ENCODE results near the gene DGKD.

The DGKD gene

GRCh38 chr2:233462202-233462785 lies 108.0 kb downstream of the DGKD start:
- no peaks in the 10 kb centered on the region for H4K20me1 ChIP-seq (ENCODE audit: low read depth, low read length)
- H3K79me2 ChIP-seq (ENCODE audit: insufficient read depth, low read length) = no peaks in the 10 kb centered on the region
- H3K27me3 ChIP-seq (ENCODE audit: low read length) = no peaks in the 10 kb centered on the region
- H3K36me3 ChIP-seq (ENCODE audit: low read length) = no peaks in the 10 kb centered on the region
- no peaks in the 10 kb centered on the region for H3K9me3 ChIP-seq (ENCODE audit: insufficient read depth, low read length)
- no peaks in the 10 kb centered on the region for H3K9me2 ChIP-seq (replicated peaks; ENCODE audit: insufficient read depth, low read length)
- H3K27ac ChIP-seq (ENCODE audit: low read depth, low read length) = no peak overlapping the region
- H3F3A ChIP-seq (ENCODE audit: insufficient read depth) = no peaks in the 10 kb centered on the region; the same call in 1 of the 2 replicates
- no peak overlapping the region for H3K4me2 ChIP-seq (ENCODE audit: low read depth, low read length, poor library complexity, severe bottlenecking)
- no peak for TF ChIP-seq CTCF (IDR thresholded peaks at IDR 0.05; ENCODE audit: insufficient read depth, low read length, poor library complexity, severe bottlenecking)
- no peak for TF ChIP-seq EZH2phosphoT487 (conservative IDR thresholded peaks at IDR 0.05; ENCODE audit: low read length)
- no peak overlapping the region for H2AFZ ChIP-seq (ENCODE audit: low read depth, low read length, severe bottlenecking)
- no peak overlapping the region for H3K9ac ChIP-seq (ENCODE audit: low read length)
- no peak overlapping the region for H3K4me3 ChIP-seq (ENCODE audit: insufficient read depth, low read length, poor library complexity, severe bottlenecking)

GRCh38 chr2:233462826-233463470 lies 108.7 kb downstream of the DGKD start:
- H3F3A ChIP-seq (ENCODE audit: insufficient read depth) = no peaks in the 10 kb centered on the region; the same call in 1 of the 2 replicates
- H3K27ac ChIP-seq (ENCODE audit: low read depth, low read length) = no peak overlapping the region
- no peaks in the 10 kb centered on the region for H4K20me1 ChIP-seq (ENCODE audit: low read depth, low read length)
- no peaks in the 10 kb centered on the region for H3K9me2 ChIP-seq (replicated peaks; ENCODE audit: insufficient read depth, low read length)
- H3K4me3 ChIP-seq (ENCODE audit: insufficient read depth, low read length, poor library complexity, severe bottlenecking) = no peak overlapping the region
- no peak overlapping the region for H3K4me2 ChIP-seq (ENCODE audit: low read depth, low read length, poor library complexity, severe bottlenecking)
- H3K36me3 ChIP-seq (ENCODE audit: low read length) = no peaks in the 10 kb centered on the region
- H3K9ac ChIP-seq (ENCODE audit: low read length) = no peak overlapping the region
- H3K79me2 ChIP-seq (ENCODE audit: insufficient read depth, low read length) = no peaks in the 10 kb centered on the region
- no peaks in the 10 kb centered on the region for H3K27me3 ChIP-seq (ENCODE audit: low read length)
- H3K9me3 ChIP-seq (ENCODE audit: insufficient read depth, low read length) = no peaks in the 10 kb centered on the region
- no peak overlapping the region for H2AFZ ChIP-seq (ENCODE audit: low read depth, low read length, severe bottlenecking)
- TF ChIP-seq EZH2phosphoT487 (conservative IDR thresholded peaks at IDR 0.05; ENCODE audit: low read length) = no peak
- no peak for TF ChIP-seq CTCF (IDR thresholded peaks at IDR 0.05; ENCODE audit: insufficient read depth, low read length, poor library complexity, severe bottlenecking)

- H3K4me2 ChIP-seq (ENCODE audit: low read depth, low read length, poor library complexity, severe bottlenecking) = no peak overlapping the region
- H3K9ac ChIP-seq (ENCODE audit: low read length) = no peak overlapping the region
- H3K9me3 ChIP-seq (ENCODE audit: insufficient read depth, low read length) = no peaks in the 10 kb centered on the region
- H3F3A ChIP-seq (ENCODE audit: insufficient read depth) = no peaks in the 10 kb centered on the region; the same call in 1 of the 2 replicates
- no peaks in the 10 kb centered on the region for H3K79me2 ChIP-seq (ENCODE audit: insufficient read depth, low read length)
- H4K20me1 ChIP-seq (ENCODE audit: low read depth, low read length) = no peaks in the 10 kb centered on the region
- H3K4me3 ChIP-seq (ENCODE audit: insufficient read depth, low read length, poor library complexity, severe bottlenecking) = no peak overlapping the region
- no peak overlapping the region for H3K27ac ChIP-seq (ENCODE audit: low read depth, low read length)
- no peak overlapping the region for H2AFZ ChIP-seq (ENCODE audit: low read depth, low read length, severe bottlenecking)
- no peak for TF ChIP-seq CTCF (IDR thresholded peaks at IDR 0.05; ENCODE audit: insufficient read depth, low read length, poor library complexity, severe bottlenecking)
- TF ChIP-seq EZH2phosphoT487 (conservative IDR thresholded peaks at IDR 0.05; ENCODE audit: low read length) = no peak
- H3K36me3 ChIP-seq (ENCODE audit: low read length) = no peaks in the 10 kb centered on the region
- no peaks in the 10 kb centered on the region for H3K9me2 ChIP-seq (replicated peaks; ENCODE audit: insufficient read depth, low read length)
- H3K27me3 ChIP-seq (ENCODE audit: low read length) = no peaks in the 10 kb centered on the region
Measured at GRCh38 chr2:233463586-233463985, 109.3 kb downstream of the DGKD start.
